Naive thymus-derived CD8-positive, alpha-beta T cell (primary cell): ENCODE data around the gene LRRC36. TPM values are rescaled to one million over a fixed set of nuclear protein-coding genes. Genes with fewer than 3 reads are reported as not detected.

Experiments
- ATAC-seq, 2 donors: fragments of 150-1000 bp; cut with Tn5 transposase in 1 of 2; sonication (Bioruptor Pico), chemical (Tn5 transposase) in 1 of 2; 1 replicate in 1 of 2; 2 replicates in 1 of 2; pipeline ENCODE4 v1.10.0; 2021; ENCODE audit warnings: mild to moderate bottlenecking in 2 of 2, moderate library complexity in 2 of 2
- POLR2A ChIA-PET: fragments of 350-600 bp; sonication (Branson Sonifier 250); formaldehyde crosslinking; loops from one replicate; lab custom pipeline; 2021; ENCODE audit warnings: antibody characterized with exemption; lab: Charles Lee
- DNase-seq, 10 donors: peaks; one replicate each; pipeline versions ENCODE4 v3.0.0 to v3.0.0-alpha.2; 2020 to 2022
- H3K27ac Mint-ChIP-seq, 10 donors: one replicate each; pipeline ENCODE4 v1.8.0; 2020 to 2022; ENCODE audit warnings: mild to moderate bottlenecking in 10 of 10, mixed read lengths in 10 of 10, moderate library complexity in 4 of 10, inconsistent platforms in 1 of 10
- H3K27me3 Mint-ChIP-seq, 5 donors: one replicate each; pipeline ENCODE4 v1.8.0; 2021 to 2022; ENCODE audit warnings: mixed read lengths in 5 of 5
- H3K36me3 Mint-ChIP-seq, 3 donors: one replicate each; pipeline ENCODE4 v1.8.0; 2020 to 2022; ENCODE audit warnings: mixed read lengths in 3 of 3, mild to moderate bottlenecking in 2 of 3, inconsistent platforms in 1 of 3
- H3K4me1 Mint-ChIP-seq, 4 donors: one replicate each; pipeline ENCODE4 v1.8.0; 2021 to 2022; ENCODE audit warnings: mixed read lengths in 4 of 4
- H3K4me3 Mint-ChIP-seq, 10 donors: one replicate each; pipeline ENCODE4 v1.8.0; 2020 to 2022; ENCODE audit warnings: mild to moderate bottlenecking in 10 of 10, mixed read lengths in 10 of 10, moderate library complexity in 6 of 10, inconsistent platforms in 1 of 10
- H3K9me3 Mint-ChIP-seq, 9 donors: one replicate each; pipeline ENCODE4 v1.8.0; 2020 to 2022; ENCODE audit warnings: mixed read lengths in 9 of 9, mild to moderate bottlenecking in 3 of 9, inconsistent platforms in 1 of 9, moderate library complexity in 1 of 9
- polyA plus RNA-seq, 3 donors: library from polyadenylated mRNA; unstranded; fragments of 300-500 nt; fragmentation: Illumina TruSeq; gene quantifications; one replicate each; pipeline ENCODE4 v1.2.3, GENCODE V29; 2021
- total RNA-seq, 8 experiments: library from RNA in 2 of 8; stranded (reverse) in 2 of 8; gene quantifications; one replicate each; pipeline ENCODE4 v1.2.3 and lab custom pipeline; 2021 to 2026

LRRC36 gene
- total and polyA plus RNA-seq, 5 experiments from 2014 or later: 0.49 TPM; not detected in 4

GRCh38 chr16:67301080-67301782 lies 25.4 kb upstream of the LRRC36 start:
- POLR2A ChIA-PET: no interaction called here
- no peaks in the 10 kb centered on the region for H3K4me1 Mint-ChIP-seq

GRCh38 chr16:67302076-67302475 lies 24.5 kb upstream of the LRRC36 start:
- H3K4me3 Mint-ChIP-seq: no peak overlapping the region
- no peak overlapping the region for H3K27ac Mint-ChIP-seq
- H3K9me3 Mint-ChIP-seq: no peaks in the 10 kb centered on the region
- DNase-seq: no peak
- H3K4me1 Mint-ChIP-seq: no peaks in the 10 kb centered on the region
- H3K27me3 Mint-ChIP-seq: peaks cover 0 to 10% (median 6%) of the 10 kb centered on the region in 5 donors
- ATAC-seq: no peak
- POLR2A ChIA-PET: no interaction called here
- no peaks in the 10 kb centered on the region for H3K36me3 Mint-ChIP-seq

More at GRCh38 chr16:67301080-67301782, 25.4 kb upstream of the LRRC36 start:
- no peak overlapping the region for H3K4me3 Mint-ChIP-seq
- ATAC-seq (no peak), DNase-seq (no peak)
- no peaks in the 10 kb centered on the region for H3K36me3 Mint-ChIP-seq
- peak overlapping the region in 1 of 10 donors; percentile 77 for H3K27ac Mint-ChIP-seq
- H3K27me3 Mint-ChIP-seq: peaks cover 0 to 8% (median 3%) of the 10 kb centered on the region in 5 donors
- no peaks in the 10 kb centered on the region for H3K9me3 Mint-ChIP-seq

DNA sequence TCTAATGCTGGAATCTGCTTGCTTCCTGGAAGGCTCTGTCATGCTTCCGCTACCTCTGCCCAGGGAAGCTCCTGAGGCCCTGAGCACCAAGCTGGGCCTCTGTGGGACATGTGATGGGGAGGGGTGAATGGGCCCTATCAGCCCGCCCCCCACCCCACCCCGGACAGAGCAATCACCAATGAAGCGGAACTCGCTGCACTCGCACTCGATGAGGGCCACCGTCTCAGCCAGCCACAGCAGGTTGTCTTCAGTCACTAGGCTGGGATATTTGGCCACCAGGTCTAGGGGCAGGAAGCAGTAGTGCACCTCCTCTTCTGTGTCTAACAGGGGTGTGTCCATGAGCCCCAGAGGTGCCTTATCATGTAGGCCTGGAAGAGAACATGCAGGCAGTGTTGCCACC lies 23.6 kb upstream of the LRRC36 start:
- POLR2A ChIA-PET: no interaction called here
- no peak for DNase-seq
- Mint-ChIP-seq H3K36me3 (no peaks in the 10 kb centered on the region), H3K4me1 (no peaks in the 10 kb centered on the region), H3K27me3 (peaks cover 0 to 10% (median 6%) of the 10 kb centered on the region in 5 donors), H3K9me3 (no peaks in the 10 kb centered on the region), H3K4me3 (no peak overlapping the region), H3K27ac (peak overlapping the region in 1 of 10 donors; percentile 71)
- ATAC-seq: no peak

DNA sequence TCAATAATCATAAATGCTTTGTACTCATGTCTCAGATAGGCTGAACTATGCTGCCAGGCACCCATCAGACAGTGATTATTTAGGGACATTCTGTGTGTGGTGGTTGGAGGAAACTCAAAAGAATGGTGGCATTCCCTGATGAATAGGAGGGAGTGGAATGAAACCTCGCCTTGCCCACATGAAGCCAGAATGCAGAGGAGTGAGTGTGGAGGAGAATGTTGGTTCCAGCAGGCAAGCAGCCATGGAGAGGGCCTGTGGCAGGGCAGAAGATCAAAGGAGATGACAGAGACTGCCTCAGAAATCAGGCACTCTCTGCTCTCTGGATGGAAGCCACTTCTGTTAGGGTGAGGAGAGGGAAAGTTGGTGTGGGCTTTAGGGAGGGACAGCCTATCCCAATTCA lies 22.6 kb upstream of the LRRC36 start:
- POLR2A ChIA-PET: no interaction called here
- no peaks in the 10 kb centered on the region for H3K9me3 Mint-ChIP-seq
- peak overlapping the region in 1 of 10 donors; percentile 52 for H3K27ac Mint-ChIP-seq
- DNase-seq (no peak), ATAC-seq (no peak)
- H3K4me1 Mint-ChIP-seq: peaks cover 0 to 1% (median 0%) of the 10 kb centered on the region in 4 donors
- peaks cover 0 to 10% (median 7%) of the 10 kb centered on the region in 5 donors for H3K27me3 Mint-ChIP-seq
- H3K4me3 Mint-ChIP-seq: no peak overlapping the region
- no peaks in the 10 kb centered on the region for H3K36me3 Mint-ChIP-seq

DNA sequence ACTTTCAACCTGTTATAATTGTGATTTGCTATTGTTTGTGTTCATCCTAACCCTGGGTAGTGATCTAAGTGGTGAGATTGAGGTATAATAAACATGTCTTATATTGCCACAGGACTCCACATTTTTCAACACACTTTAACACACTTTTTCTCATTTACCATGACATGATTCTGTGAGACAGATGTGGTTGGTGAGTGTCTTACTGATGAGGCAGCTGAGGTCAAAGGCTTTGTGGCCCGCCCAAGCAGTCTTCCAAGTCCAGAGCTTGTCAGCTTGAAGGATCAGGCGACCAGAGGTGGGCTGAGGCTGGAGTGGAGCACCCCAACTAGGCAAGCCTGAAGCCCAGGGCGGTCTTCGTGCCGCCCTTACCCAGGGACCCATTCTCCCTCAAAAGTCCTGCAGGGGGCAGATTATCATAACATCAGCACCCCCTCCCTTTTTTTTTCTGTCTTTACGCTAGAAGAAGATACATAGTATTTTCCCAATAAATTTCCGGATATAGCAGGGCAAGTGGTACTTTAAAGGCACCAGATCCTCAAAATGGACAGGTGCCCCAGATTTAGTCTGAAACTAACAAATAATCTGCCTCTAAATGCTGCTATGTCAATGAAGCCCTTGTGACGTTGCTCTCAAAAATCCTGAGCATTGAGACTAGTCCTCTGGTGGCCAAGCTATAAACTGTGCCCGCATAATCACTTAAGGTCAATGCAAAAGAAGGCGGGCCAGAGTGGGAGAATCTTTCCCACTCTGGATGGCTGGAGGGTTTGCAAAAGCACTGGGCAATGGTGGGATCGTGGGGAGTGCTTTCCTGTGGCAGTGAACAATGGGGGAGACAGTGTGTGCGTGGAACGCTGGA lies 21.2 kb upstream of the LRRC36 start:
- POLR2A ChIA-PET: no interaction called here
- Mint-ChIP-seq H3K9me3 (no peaks in the 10 kb centered on the region), H3K36me3 (no peaks in the 10 kb centered on the region), H3K27me3 (peaks cover 0 to 10% (median 7%) of the 10 kb centered on the region in 5 donors), H3K27ac (peak overlapping the region in 1 of 10 donors; percentile 24), H3K4me1 (peaks cover 0 to 1% (median 0%) of the 10 kb centered on the region in 4 donors), H3K4me3 (no peak overlapping the region)
- ATAC-seq: no peak
- peak in 1 of 10 donors; percentile 37 for DNase-seq

GRCh38 chr16:67310561-67310960 lies 16.1 kb upstream of the LRRC36 start:
- Mint-ChIP-seq H3K9me3 (no peaks in the 10 kb centered on the region), H3K4me3 (no peak overlapping the region), H3K27ac (no peak overlapping the region), H3K4me1 (peaks cover 0 to 4% (median 0%) of the 10 kb centered on the region in 4 donors), H3K27me3 (peaks cover 0 to 10% (median 2%) of the 10 kb centered on the region in 5 donors), H3K36me3 (no peaks in the 10 kb centered on the region)
- ATAC-seq (no peak), DNase-seq (no peak)
- POLR2A ChIA-PET: no interaction called here

- POLR2A ChIA-PET: no interaction called here
- H3K4me1 Mint-ChIP-seq: peaks cover 0 to 4% (median 0%) of the 10 kb centered on the region in 4 donors
- peaks cover 0 to 12% (median 2%) of the 10 kb centered on the region in 5 donors for H3K27me3 Mint-ChIP-seq
- DNase-seq: no peak
- no peaks in the 10 kb centered on the region for H3K36me3 Mint-ChIP-seq
- no peaks in the 10 kb centered on the region for H3K9me3 Mint-ChIP-seq
- no peak overlapping the region for H3K4me3 Mint-ChIP-seq
- H3K27ac Mint-ChIP-seq: peak overlapping the region in 1 of 10 donors; percentile 3
- ATAC-seq: no peak
Measured at GRCh38 chr16:67311607-67312488, 14.8 kb upstream of the LRRC36 start.

DNA sequence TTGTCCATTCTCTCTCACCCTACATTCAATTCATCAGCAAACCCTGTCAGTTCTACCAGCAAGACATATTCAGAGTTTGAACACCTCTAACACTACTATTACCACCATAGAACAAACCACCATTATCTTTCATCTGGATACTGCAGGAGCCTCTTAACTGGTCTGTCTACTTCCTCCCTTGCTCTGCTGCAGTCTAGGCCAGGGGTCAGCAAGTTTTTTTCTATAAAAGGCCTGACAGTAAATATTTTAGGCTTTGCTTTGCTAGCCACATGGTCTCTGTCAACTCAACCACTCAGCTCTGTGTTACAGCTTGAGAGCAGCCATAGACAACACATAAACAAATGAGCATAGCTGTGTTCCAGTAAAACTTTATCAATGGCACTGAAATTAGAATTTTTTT lies 13.9 kb upstream of the LRRC36 start:
- peaks cover 0 to 4% (median 0%) of the 10 kb centered on the region in 4 donors for H3K4me1 Mint-ChIP-seq
- peak overlapping the region in 1 of 10 donors; percentile 3 for H3K27ac Mint-ChIP-seq
- ATAC-seq (no peak), DNase-seq (no peak)
- H3K27me3 Mint-ChIP-seq: peaks cover 0 to 13% (median 2%) of the 10 kb centered on the region in 5 donors
- no peak overlapping the region for H3K4me3 Mint-ChIP-seq
- POLR2A ChIA-PET: no interaction called here
- H3K36me3 Mint-ChIP-seq: no peaks in the 10 kb centered on the region
- no peaks in the 10 kb centered on the region for H3K9me3 Mint-ChIP-seq

DNA sequence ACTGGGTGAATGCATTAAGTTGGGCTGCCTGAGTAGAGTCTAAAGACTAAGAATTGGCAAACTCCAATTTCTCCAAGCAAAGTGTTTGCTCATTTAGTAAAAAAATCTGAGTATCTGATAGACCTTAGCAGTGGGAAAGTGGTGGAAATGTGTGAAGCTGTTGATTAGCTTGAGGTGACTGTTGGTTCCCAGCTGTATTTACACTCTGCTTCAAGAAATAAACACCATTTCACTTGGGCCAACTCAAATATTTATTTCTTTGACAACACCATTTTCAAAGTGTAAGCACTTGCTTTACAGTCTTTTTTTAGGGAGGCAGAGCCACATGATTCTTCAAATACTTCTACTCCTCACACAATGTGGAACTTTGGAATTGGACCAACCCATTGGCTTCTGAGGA lies 8.8 kb upstream of the LRRC36 start:
- POLR2A ChIA-PET: no interaction called here
- ATAC-seq: no peak
- Mint-ChIP-seq H3K27me3 (peaks cover 17 to 27% (median 22%) of the 10 kb centered on the region in 5 donors), H3K27ac (no peak overlapping the region), H3K36me3 (no peaks in the 10 kb centered on the region), H3K4me3 (no peak overlapping the region), H3K9me3 (no peaks in the 10 kb centered on the region), H3K4me1 (no peaks in the 10 kb centered on the region)
- no peak for DNase-seq

DNA sequence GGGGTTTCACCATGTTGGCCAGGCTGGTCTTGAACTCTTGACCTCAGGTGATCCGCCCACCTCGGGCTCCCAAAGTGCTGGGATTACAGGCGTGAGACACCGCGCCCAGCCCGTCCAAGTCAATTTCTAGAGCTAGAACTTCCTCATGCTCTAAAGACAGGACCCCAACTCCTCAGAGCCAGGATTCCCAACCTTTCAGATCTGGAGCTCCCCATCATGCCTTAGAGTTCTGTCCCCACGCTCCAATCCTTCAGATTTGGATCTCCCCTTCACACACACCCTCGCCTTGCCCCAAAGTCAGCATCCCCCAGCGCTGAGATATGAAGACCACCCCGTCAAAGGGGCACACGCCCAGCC lies 522 bp upstream of the LRRC36 start:
- H3K36me3 Mint-ChIP-seq: no peaks in the 10 kb centered on the region
- ATAC-seq (no peak), DNase-seq (no peak)
- peaks cover 5 to 21% (median 9%) of the 10 kb centered on the region in 5 donors for H3K27me3 Mint-ChIP-seq
- H3K27ac Mint-ChIP-seq: peak overlapping the region; percentile 14 to 92 (median 52)
- H3K4me1 Mint-ChIP-seq: peaks cover 12 to 27% (median 16%) of the 10 kb centered on the region in 4 donors
- POLR2A ChIA-PET: interaction anchor here (0.6 kb wide), 1 partner anchor 12 kb away, joined by 3 read pairs; no protein-coding TSS in a partner anchor
- peak overlapping the region; percentile 81 to 96 (median 92) for H3K4me3 Mint-ChIP-seq
- H3K9me3 Mint-ChIP-seq: no peaks in the 10 kb centered on the region

- no peak for ATAC-seq
- no peaks in the 10 kb centered on the region for H3K9me3 Mint-ChIP-seq
- peaks cover 1 to 12% (median 4%) of the 10 kb centered on the region in 5 donors for H3K27me3 Mint-ChIP-seq
- H3K27ac Mint-ChIP-seq: peak overlapping the region in 7 of 10 donors; percentile 0 to 51 (median 5)
- H3K4me1 Mint-ChIP-seq: peaks cover 12 to 27% (median 16%) of the 10 kb centered on the region in 4 donors
- peak overlapping the region in 7 of 10 donors; percentile 4 to 53 (median 14) for H3K4me3 Mint-ChIP-seq
- no peak for DNase-seq
- POLR2A ChIA-PET: no interaction called here
- H3K36me3 Mint-ChIP-seq: no peaks in the 10 kb centered on the region
Measured at GRCh38 chr16:67327743-67328142, 1.1 kb downstream of the LRRC36 start.

- ATAC-seq (no peak), DNase-seq (no peak)
- peaks cover 0 to 3% (median 0%) of the 10 kb centered on the region in 5 donors for H3K27me3 Mint-ChIP-seq
- H3K4me3 Mint-ChIP-seq: no peak overlapping the region
- POLR2A ChIA-PET: no interaction called here
- H3K4me1 Mint-ChIP-seq: peaks cover 12 to 21% (median 16%) of the 10 kb centered on the region in 4 donors
- H3K36me3 Mint-ChIP-seq: peaks cover 0 to 4% (median 3%) of the 10 kb centered on the region in 3 donors
- no peak overlapping the region for H3K27ac Mint-ChIP-seq
- peaks cover 0 to 11% (median 0%) of the 10 kb centered on the region in 9 donors for H3K9me3 Mint-ChIP-seq
Measured at GRCh38 chr16:67329901-67330300, 3.3 kb downstream of the LRRC36 start.
